Panc1 (cell line): Measurements from ENCODE around the gene NOP16. TPM values are rescaled to one million over a fixed set of nuclear protein-coding genes. Genes with fewer than 3 reads are reported as not detected.

Experiments used
- ATAC-seq: fragments of 200-7000 bp; cut with Tn5 transposase; 2 replicates; pipeline ENCODE4 v1.9.1; 2020; ENCODE audit warnings: mild to moderate bottlenecking, moderate library complexity
- BruUV-seq: library from RNA; stranded (reverse); fragments of 400-500 nt; replicated peaks from 2 replicates; lab custom pipeline; 2021; lab: Mats Ljungman, UMichigan
- CTCF ChIA-PET: fragments of 300-600 bp; sonication (Branson Sonifier 250); formaldehyde crosslinking; loops from one replicate; lab custom pipeline; 2022; ENCODE audit warnings: antibody characterized with exemption; lab: Charles Lee
- POLR2A ChIA-PET: fragments of 300-600 bp; sonication (Branson Sonifier 250); formaldehyde crosslinking; loops from one replicate; lab custom pipeline; 2022; ENCODE audit warnings: antibody characterized with exemption; lab: Charles Lee
- DNase-seq: peaks from one replicate; pipeline ENCODE4 v3.0.0-alpha.2; 2010; ENCODE audit warnings: low read depth, low spot score
- H3K27ac ChIP-seq: 2 replicates; pipeline ENCODE4 v1.5.1; 2011; ENCODE audit warnings: mild to moderate bottlenecking, low read length, inconsistent platforms
- H3K27me3 ChIP-seq: fragments of 200-500 bp; sonication (Bioruptor generic); 2 replicates; pipeline ENCODE4 v1.6.0; 2014; ENCODE audit warnings: low read length, inconsistent platforms; ENCODE audit not compliant: control insufficient read depth, insufficient read depth
- H3K36me3 ChIP-seq: fragments of 200-500 bp; sonication (Bioruptor generic); 2 replicates; pipeline ENCODE4 v1.5.1; 2014; ENCODE audit warnings: inconsistent platforms, mild to moderate bottlenecking, low read length, moderate library complexity; ENCODE audit not compliant: control insufficient read depth, insufficient read depth
- H3K4me1 ChIP-seq: 2 replicates; pipeline ENCODE4 v1.5.1; 2011; ENCODE audit warnings: inconsistent platforms, mild to moderate bottlenecking, low read length, moderate library complexity; ENCODE audit not compliant: control insufficient read depth, insufficient read depth
- H3K4me3 ChIP-seq, 2 experiments: 2 replicates each; pipeline ENCODE4 v1.5.1; 2011 to 2012; ENCODE audit warnings: low read depth in 2 of 2, low read length in 2 of 2, mild to moderate bottlenecking in 2 of 2, inconsistent platforms in 1 of 2, moderate library complexity in 1 of 2
- H3K9me3 ChIP-seq: fragments of 200-500 bp; sonication (Bioruptor generic); 2 replicates; pipeline ENCODE4 v1.5.1; 2014; ENCODE audit warnings: low read depth, mild to moderate bottlenecking, inconsistent platforms, low read length, moderate library complexity; ENCODE audit not compliant: control insufficient read depth, insufficient read depth
- POLR2AphosphoS5 ChIP-seq: IDR thresholded peaks from 2 replicates; pipeline ENCODE4 v1.6.1; 2012; ENCODE audit warnings: mild to moderate bottlenecking, low read depth, low read length, moderate library complexity
- SIN3A ChIP-seq: IDR thresholded peaks from 2 replicates; pipeline ENCODE4 v1.6.1; 2012; ENCODE audit warnings: low read depth, mild to moderate bottlenecking, low read length, moderate library complexity, borderline replicate concordance; ENCODE audit not compliant: insufficient read depth
- TCF7L2 ChIP-seq: IDR thresholded peaks from 2 replicates; pipeline ENCODE4 v1.6.1; 2011; ENCODE audit warnings: mild to moderate bottlenecking, low read depth, low read length, inconsistent platforms
- in situ Hi-C: cut with HindIII; loops from 2 replicates; pipeline ENCODE4 v1.10.0; 2016; ENCODE audit warnings: low sequenced_read_pairs, low pct_unique_long_range_greater_than_20kb
- intact Hi-C: fragments of 100-400 bp; cut with micrococcal nuclease; formaldehyde crosslinking; loops from one replicate; pipeline ENCODE4 v1.10.0; 2022; ENCODE audit not compliant: unreplicated experiment
- total RNA-seq: library from RNA; stranded (reverse); gene quantifications from one replicate; pipeline ENCODE4 v1.2.1, GENCODE V29; 2021; ENCODE audit not compliant: unreplicated experiment
- TF ChIP-seq, protein P1 (sequence below), 2 experiments: IDR thresholded peaks; 2 replicates each; pipeline ENCODE4 v1.6.1; 2011 to 2012; ENCODE audit warnings: low read depth in 2 of 2, control low read depth in 1 of 2, low read length in 1 of 2, mild to moderate bottlenecking in 1 of 2, moderate library complexity in 1 of 2; ENCODE audit not compliant: insufficient read depth in 1 of 2
- TF ChIP-seq, protein P2 (sequence below): fragments of 450-650 bp; IDR thresholded peaks from 2 replicates; pipeline ENCODE4 v1.5.1; 2017; ENCODE audit warnings: mild to moderate bottlenecking

The NOP16 gene
- total RNA-seq, 1 experiment from 2014 or later: 76.2 TPM

DNA sequence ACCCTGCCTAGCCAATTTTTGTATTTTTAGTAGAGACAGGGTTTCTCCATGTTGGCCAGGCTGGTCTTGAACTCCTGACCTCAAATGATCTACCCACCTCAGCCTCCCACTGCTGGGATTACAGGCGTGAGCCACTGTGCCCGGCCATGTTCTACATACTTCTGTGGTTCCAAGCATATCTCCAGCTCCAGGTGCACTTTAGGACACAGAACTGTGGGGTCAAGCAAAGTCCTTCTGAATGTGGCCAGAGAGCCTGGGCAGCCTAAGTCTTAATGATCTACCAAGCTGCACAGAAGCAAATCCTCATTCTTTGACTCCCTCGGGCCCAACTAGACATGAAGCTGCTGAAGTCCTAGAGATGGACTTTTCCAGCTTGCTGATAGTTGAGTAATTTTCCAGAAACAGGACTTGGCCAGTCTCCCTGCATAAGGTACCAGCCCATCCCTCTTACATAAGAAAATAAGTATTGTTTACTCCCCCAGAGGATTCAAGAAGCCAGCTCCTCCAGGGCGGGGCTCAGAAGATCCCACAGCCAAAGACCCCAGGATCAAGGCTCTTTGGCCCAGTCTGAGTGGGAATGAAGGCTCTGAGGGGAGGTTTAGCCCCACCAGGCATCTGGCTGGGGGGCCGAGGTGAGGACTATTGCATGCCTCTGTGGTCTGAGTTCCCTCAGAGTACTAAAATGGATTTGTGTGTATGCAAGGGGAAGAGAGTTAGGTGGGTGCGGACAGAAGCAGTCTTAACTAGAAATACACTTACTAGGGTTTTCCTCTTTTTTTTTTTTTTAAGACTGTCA is 19.3 kb upstream of the NOP16 start:
- H3K27ac ChIP-seq: no peak overlapping the region
- DNase-seq: no peak
- no TSS peak for BruUV-seq
- no peak for ATAC-seq
- H3K27me3 ChIP-seq: no peaks in the 10 kb centered on the region
- no peaks in the 10 kb centered on the region for H3K36me3 ChIP-seq
- TF ChIP-seq, protein P1, sequence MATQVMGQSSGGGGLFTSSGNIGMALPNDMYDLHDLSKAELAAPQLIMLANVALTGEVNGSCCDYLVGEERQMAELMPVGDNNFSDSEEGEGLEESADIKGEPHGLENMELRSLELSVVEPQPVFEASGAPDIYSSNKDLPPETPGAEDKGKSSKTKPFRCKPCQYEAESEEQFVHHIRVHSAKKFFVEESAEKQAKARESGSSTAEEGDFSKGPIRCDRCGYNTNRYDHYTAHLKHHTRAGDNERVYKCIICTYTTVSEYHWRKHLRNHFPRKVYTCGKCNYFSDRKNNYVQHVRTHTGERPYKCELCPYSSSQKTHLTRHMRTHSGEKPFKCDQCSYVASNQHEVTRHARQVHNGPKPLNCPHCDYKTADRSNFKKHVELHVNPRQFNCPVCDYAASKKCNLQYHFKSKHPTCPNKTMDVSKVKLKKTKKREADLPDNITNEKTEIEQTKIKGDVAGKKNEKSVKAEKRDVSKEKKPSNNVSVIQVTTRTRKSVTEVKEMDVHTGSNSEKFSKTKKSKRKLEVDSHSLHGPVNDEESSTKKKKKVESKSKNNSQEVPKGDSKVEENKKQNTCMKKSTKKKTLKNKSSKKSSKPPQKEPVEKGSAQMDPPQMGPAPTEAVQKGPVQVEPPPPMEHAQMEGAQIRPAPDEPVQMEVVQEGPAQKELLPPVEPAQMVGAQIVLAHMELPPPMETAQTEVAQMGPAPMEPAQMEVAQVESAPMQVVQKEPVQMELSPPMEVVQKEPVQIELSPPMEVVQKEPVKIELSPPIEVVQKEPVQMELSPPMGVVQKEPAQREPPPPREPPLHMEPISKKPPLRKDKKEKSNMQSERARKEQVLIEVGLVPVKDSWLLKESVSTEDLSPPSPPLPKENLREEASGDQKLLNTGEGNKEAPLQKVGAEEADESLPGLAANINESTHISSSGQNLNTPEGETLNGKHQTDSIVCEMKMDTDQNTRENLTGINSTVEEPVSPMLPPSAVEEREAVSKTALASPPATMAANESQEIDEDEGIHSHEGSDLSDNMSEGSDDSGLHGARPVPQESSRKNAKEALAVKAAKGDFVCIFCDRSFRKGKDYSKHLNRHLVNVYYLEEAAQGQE (IDR thresholded peaks at IDR 0.05; ENCODE audit: insufficient read depth in 1 of 2, low read depth in 2 of 2, low read length in 1 of 2): no peak
- TF ChIP-seq SIN3A (no peak), TCF7L2 (no peak), POLR2AphosphoS5 (no peak)
- TF ChIP-seq, protein P2, sequence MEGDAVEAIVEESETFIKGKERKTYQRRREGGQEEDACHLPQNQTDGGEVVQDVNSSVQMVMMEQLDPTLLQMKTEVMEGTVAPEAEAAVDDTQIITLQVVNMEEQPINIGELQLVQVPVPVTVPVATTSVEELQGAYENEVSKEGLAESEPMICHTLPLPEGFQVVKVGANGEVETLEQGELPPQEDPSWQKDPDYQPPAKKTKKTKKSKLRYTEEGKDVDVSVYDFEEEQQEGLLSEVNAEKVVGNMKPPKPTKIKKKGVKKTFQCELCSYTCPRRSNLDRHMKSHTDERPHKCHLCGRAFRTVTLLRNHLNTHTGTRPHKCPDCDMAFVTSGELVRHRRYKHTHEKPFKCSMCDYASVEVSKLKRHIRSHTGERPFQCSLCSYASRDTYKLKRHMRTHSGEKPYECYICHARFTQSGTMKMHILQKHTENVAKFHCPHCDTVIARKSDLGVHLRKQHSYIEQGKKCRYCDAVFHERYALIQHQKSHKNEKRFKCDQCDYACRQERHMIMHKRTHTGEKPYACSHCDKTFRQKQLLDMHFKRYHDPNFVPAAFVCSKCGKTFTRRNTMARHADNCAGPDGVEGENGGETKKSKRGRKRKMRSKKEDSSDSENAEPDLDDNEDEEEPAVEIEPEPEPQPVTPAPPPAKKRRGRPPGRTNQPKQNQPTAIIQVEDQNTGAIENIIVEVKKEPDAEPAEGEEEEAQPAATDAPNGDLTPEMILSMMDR: no peak
- intact Hi-C loops: no loop called here
- no peak overlapping the region for H3K4me3 ChIP-seq
- H3K4me1 ChIP-seq: no peaks in the 10 kb centered on the region; the same call in 1 of the 2 replicates
- no peaks in the 10 kb centered on the region for H3K9me3 ChIP-seq
- in situ Hi-C loops: no loop called here
- POLR2A ChIA-PET: no interaction called here
- CTCF ChIA-PET: no interaction called here

DNA sequence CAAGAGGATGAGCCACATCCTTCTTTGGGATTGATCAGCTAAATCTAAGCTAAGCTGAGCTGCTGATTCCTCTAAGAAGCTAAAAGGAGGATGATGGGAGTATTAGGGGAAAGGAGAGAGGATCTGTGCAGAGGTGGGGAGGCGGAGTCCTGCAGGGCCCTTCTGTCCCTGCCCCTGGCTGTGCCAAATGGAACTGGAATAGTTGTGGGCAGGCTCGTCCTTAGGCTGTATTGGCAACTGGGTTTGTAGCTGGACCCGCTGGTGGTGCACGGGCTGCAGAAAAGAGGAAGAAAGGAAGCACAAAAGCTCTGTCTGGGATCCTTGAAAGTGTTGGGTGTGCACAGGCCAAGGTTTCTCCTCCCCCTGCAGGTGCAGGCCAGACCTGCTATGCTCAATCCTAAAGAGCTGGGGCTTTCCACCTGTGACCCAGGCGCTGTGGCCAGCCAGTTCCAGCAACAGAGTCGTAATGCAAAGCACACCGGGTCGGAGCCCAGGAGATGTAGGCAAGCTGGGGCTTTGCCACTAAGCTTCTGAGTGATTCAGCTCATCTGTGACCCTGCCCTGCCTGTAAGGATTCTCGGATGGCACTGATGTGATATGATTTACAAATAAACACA is 18.1 kb upstream of the NOP16 start:
- ATAC-seq (no peak), DNase-seq (no peak)
- BruUV-seq: no TSS peak
- Histone ChIP-seq H3K4me1 (no peaks in the 10 kb centered on the region), H3K4me3 (no peak overlapping the region), H3K36me3 (no peaks in the 10 kb centered on the region), H3K27me3 (no peaks in the 10 kb centered on the region), H3K9me3 (no peaks in the 10 kb centered on the region), H3K27ac (no peak overlapping the region)
- ChIA-PET POLR2A (no interaction called here), CTCF (no interaction called here)
- intact Hi-C loops: no loop called here
- in situ Hi-C loops: no loop called here
- no peak for TF ChIP-seq TCF7L2
- no peak for TF ChIP-seq POLR2AphosphoS5
- TF ChIP-seq, protein P2: no peak
- TF ChIP-seq, protein P1 (IDR thresholded peaks at IDR 0.05; ENCODE audit: insufficient read depth in 1 of 2, low read depth in 2 of 2, low read length in 1 of 2): no peak
- no peak for TF ChIP-seq SIN3A
